ENCODE results near the gene UST.
"Not testable (repeated sequence)": the region's sequence is repeated elsewhere in the genome, so short reads cannot be mapped to it uniquely, and the experiment has no call there.

UST gene

DNA sequence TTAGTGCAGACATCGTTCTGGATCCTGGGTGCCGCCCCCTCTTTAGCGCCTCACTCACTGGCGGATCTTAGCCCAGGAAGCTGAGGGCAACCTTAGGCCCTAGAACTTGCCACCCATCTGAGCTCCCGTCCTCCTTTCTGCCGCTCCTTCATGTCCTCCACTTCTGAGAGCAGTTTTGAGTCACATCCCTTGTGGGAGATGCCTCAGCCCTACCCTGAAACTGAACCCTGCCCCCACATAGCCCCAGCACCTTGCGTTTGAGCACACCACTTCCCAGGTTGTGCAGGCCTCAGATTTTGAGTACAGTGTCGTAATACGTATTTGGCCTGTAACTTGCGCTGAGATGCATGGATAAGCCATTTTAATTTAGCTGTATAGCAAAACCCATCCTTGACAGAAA is 169.7 kb downstream of the UST start:
- not testable (repeated sequence) for DNase-seq

DNA sequence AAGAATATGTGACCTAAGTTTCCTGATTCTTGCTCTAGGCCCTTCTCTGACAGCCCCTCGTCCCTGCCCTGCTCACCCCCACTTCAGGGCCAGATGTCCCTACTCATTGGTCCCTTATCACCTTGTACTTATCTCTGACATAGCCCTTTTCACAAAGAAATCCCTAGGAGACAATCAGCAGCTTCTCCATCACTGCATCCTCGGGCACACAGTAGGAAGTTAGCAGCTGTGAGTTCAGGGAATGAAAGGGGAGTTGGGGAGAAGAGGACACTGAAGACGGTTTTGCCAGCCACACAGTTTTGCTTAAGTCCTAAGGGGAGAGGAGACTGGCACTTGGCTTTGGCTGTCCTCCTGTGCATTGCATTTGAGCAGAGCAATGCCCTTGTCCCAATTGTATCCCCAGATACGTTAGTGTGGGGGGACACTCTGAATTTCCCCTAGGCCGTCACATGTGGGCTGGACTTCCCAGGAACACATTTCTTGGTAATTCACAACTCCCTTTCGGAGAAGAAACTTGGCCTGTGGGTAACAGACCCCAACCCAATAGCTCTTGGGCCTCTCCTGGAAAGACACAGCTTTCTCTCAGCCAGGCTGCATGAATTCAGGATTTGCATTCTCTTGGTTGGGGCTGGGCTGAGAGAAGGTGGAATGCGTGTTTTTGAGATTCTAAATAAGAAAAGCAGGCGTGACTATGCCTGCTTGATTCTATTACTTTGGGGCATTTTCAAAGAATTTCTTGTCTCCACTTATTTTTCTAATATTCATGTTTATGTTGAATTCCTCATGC is 177.6 kb downstream of the UST start:
- DNase-seq = no peak

DNA sequence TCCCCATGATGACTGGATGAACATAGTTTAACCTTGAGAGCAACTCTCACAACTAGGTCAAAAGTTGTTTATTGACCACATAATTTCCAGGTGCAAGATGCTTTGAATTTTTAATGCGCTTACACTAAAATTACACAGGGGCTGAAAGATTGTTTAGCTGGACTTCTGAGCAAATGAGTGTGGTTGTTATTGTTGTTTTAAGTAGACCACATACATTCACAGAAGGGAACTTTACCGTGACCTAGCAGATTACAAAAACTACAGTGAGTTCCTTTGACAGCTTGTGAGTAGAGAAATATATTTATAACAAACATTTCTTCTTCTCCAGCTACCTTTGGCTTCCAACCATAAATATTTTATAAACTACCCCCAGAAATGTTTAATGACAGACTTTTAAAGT is 178.9 kb downstream of the UST start:
- no peak for DNase-seq

GRCh38 chr6:148926478-148926877 is 179.6 kb downstream of the UST start:
- DNase-seq = no peak

DNA sequence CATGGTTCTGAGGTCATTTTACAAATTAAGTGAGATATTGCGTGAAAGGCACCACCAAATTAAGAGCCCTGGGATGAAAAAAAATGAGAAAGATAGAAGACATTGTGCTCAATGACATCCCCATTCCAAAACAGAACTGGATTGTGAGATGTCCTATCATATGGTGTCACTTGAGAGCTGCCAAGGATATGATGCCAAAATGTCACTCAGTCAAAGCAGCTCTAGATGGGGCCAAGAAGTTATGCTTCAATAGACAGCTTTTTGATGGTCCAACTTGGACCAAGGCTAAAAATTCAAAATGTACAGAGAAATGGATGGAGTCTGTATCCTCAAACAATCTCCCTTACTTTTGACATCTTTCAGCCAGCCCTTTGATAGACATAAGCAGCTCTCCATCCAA is 180.8 kb downstream of the UST start:
- DNase-seq = no peak

DNA sequence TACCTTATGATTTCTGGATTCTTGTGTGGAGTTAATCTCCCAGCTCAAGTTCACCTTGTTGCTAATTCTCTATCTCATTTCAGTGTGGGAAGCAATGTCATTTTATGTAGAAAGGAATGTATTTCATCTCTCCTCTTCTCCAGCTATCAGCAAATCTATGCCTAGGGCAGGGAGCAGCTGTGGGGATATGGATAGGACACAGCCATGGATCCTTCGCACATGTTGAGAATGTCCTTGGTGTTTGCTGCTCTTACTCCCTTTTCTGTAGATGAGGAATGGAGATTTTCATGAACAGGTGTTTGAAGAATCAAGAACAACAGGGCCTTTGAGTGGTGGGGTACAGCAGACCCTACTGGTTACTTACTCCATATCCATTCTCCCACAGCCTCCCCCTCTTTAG is 182.0 kb downstream of the UST start:
- no peak for DNase-seq

GRCh38 chr6:148932208-148932607 is 185.4 kb downstream of the UST start:
- DNase-seq = no peak

DNA sequence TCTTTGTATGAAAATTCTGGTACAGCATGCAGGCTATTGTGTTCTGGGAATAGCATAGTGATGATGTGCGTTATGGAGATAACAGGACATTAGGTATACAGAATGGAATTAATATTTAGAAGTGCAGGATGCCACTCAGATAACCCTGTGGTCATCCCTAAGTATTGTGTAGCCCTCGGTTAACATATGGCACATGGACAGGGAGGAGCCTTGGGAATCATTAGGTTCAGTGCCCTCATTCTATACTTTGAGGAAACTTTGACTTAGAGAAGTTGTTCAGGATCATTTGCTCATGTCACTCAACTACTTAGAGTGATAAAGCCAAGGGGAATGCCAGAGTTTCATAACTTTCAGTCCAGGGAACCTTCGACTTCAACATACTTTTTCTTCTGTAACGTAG is 185.9 kb downstream of the UST start:
- DNase-seq = no peak

- peak; percentile 59 for DNase-seq
Measured at GRCh38 chr6:148934539-148934938, 187.7 kb downstream of the UST start.

DNA sequence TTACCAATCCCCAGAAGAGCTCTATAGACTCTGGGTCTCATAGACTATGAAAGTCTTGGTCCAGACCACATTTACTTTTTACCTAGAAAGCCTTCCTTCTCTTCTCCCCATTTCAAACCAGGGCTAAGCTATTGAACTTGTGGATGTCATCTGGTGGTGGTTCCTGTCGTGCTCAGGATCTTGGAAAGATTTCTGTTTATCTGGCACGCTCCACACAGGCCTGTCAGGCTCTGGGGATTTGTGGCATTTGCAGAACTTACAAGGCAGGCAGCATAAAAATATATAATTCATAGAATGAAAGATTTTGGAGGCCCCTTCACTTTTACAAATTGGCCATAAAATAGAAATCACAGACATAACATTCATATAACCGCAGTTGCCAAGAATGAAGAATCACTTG is 188.1 kb downstream of the UST start:
- DNase-seq = no peak

DNA sequence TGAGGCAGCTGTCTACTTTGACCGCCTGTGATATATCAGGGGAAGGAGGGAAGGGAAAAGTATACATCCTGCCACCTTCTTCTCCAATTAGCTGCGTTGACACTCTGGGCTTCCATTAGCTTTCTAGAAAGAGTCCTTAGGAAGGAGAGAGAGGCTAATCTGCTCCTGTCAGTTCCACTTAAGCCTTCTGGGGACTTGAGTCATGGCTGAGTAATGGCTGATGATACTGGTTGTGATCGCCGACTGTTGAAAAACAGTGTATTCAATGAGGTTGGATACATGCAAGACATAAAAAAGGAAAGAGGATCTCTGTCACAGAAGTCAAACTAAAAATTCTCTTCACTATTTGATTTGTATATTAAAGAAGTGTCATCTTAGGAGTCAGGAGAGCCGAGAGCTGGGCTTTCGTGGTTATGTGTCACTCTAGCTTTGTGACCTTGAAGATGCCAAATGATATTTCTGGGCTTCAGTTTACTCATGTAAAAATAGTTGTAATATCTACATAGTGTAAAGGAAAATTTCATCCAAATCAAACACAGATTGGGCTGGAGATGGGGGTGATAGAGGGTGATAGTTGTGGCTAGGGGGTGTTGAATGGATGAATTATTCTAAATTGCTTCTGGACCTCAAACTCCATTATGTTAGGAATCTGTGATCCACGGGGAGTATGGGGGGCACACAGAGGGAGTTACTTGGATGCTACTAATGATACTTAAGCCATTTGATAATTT is 189.0 kb downstream of the UST start:
- peak; percentile 75 for DNase-seq

GRCh38 chr6:148943451-148943850 is 196.6 kb downstream of the UST start:
- DNase-seq = no peak

- no peak for DNase-seq
Measured at GRCh38 chr6:148944608-148945007, 197.8 kb downstream of the UST start.

- no peak for DNase-seq
Measured at GRCh38 chr6:148945301-148946021, 198.6 kb downstream of the UST start.

DNA sequence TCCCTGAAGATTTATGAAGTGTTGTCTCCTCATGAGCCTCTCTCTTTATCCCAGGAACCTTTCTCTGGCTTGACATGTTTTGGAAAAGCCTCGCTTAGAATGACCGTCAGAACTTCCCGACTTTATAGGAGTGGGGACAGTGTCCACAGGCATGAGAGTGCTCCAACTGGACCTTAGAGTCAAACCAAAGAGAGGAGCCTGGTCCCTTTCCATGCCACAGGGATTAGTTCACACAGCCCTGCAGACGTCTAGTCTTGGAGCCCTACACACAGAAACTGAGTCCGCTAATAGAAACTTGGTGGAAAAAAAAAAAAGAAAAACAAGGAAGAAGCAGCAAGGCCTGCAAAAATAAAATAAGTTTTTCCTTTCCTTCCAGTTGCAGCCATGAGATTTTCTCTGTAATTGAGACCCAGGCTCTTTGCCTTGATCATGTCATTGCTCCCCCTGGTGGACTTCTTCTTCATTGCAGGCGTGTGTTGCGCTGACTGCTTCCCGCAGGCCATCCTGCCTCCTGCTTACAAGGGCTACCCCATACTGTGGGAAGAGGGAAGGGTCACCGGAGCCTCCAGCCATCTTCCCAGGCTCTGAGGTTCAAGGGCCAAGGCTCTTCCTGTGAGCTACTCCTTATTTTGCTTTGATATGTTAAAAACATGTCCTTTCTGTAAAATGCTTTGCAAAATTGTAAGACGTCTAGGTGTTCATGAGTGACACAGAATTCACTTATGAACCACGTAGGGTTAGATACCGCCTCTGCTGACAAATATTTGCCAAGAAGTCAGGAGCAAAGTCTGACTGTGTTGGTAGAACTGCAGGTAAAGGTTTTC is 201.0 kb downstream of the UST start:
- peak; percentile 69 for DNase-seq

DNA sequence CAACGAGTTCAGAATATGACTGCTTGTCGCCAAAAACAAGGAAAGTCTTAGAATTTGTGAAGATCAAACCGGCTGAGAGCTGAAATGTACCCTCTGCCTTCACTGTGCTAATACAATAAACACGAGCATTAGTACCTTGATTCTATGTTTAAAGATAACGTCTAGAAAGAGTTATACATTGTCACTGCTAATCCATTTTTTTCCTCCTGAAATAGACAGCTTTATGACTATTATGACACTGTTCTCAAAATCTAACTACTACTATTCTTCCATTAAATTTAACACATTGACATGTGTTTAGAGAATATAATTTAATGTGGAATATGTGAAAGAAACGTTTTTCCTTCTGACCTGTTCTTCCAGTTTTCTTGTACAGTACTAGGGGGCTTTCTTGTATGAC is 204.8 kb downstream of the UST start:
- no peak for DNase-seq

DNA sequence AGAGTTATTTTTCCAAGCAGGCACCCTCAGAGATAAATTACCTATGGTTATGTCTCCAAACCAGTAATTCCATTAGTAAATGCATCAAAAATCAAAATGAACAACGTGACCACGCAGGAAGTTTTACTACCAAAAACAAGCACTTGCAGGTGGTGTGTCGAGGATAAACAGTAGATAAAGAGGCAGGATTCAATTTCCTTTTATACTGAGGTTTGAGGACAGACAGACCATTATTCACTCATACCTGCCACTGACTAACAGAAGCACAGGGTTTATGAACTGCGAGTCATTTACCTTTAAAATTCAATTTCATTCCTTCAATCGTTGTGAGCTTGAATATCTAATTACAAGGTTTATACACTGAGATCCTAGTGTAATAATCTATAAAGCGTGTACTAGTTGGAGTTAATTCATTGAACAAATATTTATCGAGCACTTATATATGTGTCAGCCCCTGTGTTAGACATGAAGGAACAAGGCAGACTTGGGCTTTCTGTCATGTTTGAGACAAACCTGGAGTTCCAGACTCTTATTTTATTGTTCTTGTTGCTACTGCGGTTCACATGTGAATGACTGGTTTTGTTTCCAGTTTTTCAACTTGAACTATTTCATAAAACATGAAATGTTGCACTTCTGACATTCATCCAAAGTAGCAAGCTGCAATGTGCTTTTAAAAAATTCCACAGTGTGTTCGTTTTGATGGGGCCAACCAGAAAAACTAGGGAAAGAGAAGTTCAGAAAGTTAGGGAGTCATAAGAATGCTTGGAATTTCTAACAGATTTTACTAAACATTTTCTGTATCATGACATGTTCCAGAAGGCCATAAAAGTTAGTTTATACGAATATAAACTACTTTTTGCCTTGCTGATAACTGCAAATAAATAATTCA is 205.6 kb downstream of the UST start:
- DNase-seq = no peak

- DNase-seq = no peak
Measured at GRCh38 chr6:148954461-148954860, 207.6 kb downstream of the UST start.

DNA sequence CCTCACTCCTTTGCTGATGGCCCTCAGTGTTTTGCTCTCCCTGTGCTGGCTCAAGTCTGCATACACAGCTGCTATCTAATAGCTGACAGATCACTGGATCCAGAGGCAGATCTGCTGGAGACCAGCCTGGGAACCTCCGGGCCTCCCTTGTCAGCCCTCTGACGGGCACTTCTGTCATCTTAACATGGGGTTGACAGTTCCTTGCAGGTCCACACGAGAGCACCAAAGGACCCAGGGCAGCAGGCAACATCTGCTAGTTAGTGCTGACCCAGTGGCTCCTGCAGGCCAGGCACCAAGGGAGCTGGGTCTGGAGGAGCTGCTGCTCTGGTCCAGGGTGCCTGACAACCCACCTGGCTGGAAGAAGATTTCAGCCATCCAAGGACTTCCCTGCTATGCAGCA is 208.1 kb downstream of the UST start:
- no peak for DNase-seq

- DNase-seq = peak; percentile 32
Measured at GRCh38 chr6:148955441-148955840, 208.6 kb downstream of the UST start.

DNA sequence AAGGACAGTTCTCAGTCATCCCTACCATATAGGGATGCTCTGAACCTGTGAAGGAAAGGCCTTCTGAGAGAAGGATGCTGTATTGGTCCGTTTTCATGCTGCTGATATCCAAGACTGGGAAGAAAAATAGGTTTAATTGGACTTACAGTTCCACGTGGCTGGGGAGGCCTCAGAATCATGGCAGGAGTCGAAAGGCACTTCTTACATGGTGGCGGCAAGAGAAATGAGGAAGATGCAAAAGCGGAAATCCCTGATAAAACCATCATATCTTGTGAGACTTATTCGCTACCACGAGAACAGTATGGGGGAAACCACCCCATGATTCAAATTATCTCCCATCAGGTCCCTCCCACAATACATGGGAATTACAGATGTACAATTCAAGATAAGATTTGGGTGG is 209.3 kb downstream of the UST start:
- not testable (repeated sequence) for DNase-seq

DNA sequence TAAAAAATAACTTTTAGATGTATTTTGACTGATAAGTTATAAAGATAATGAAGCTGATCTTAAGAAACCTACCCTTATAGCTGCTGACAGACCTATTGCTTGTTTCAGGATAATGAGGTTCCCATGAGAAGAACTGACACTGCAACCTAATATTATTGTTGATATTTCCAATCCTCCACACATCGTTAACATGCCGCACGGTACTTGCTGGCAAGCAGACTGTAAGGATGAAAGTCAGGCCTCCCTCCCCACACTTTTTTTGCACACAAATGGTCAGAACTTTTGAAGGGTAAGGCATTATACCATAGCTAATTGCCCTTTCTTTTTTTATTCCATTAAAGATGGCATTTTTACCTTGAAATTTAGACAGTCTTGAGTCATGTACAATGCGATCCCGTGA is 210.9 kb downstream of the UST start:
- DNase-seq = no peak

All from HCEC 1CT (cell line).